C1 segment of cervical spinal cord (tissue), 14 donors: ENCODE results near the gene HID1.

ENCODE experiments used
- DNase-seq, 14 donors: peaks; one replicate each; lab custom pipeline; 2025; lab: John Stamatoyannopoulos, UW

The HID1 gene

DNA sequence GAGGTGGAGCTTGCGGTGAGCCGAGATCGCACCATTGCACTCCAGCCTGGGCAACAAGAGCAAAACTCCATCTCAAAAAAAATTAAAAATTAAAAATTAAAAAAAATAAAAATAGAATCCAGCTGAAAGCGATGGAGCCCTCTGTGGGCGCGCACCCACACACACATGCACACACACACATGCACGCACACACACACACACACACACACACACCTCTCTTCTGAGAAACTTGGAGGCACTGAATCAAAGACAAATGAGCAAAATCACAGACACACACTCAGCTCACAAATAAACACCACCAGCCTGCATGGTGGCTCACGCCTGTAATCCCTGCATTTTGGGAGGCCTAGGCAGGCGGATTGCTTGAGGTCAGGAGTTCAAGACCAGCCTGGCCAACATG lies 69.5 kb downstream of the HID1 start:
- no peak for DNase-seq

GRCh38 chr17:74901353-74902135 lies 71.0 kb downstream of the HID1 start:
- DNase-seq, result no peak
